Activated T-cell treated with anti-CD3 and anti-CD28 coated beads, Interleukin-2, amount 50 U/mL, for 4 hours (primary cell): ENCODE measurements around the gene TBX2. TPM values are rescaled to one million over a fixed set of nuclear protein-coding genes. Genes with fewer than 3 reads are reported as not detected.
A peak's percentile ranks its signal among the peaks of the same experiment; 100 is the strongest.

Experiments used
- ATAC-seq, 2 donors: fragments of 200-7000 bp; cut with Tn5 transposase; one replicate each; pipeline ENCODE4 v1.10.0; 2021
- DNase-seq: peaks from one replicate; pipeline ENCODE4 v3.0.0-alpha.2; 2020
- H3K27me3 Mint-ChIP-seq: one replicate; pipeline ENCODE4 v1.8.0; 2021; ENCODE audit warnings: low read depth, mixed read lengths
- H3K36me3 Mint-ChIP-seq: one replicate; pipeline ENCODE4 v1.8.0; 2022; ENCODE audit warnings: mixed read lengths; ENCODE audit not compliant: insufficient read depth
- H3K4me1 Mint-ChIP-seq: one replicate; pipeline ENCODE4 v1.8.0; 2021; ENCODE audit warnings: low read depth, mixed read lengths
- H3K4me3 Mint-ChIP-seq: one replicate; pipeline ENCODE4 v1.8.0; 2021; ENCODE audit warnings: mild to moderate bottlenecking, moderate library complexity, mixed read lengths
- H3K9me3 Mint-ChIP-seq: one replicate; pipeline ENCODE4 v1.8.0; 2021; ENCODE audit warnings: mixed read lengths
- total RNA-seq, 3 donors: library from RNA; stranded (reverse); gene quantifications; one replicate each; pipeline ENCODE4 v1.2.1, GENCODE V29; 2021

TBX2 gene
- total RNA-seq, 3 donors from 2014 or later: 0.05 to 0.16 (median 0.15) TPM

- no peaks in the 10 kb centered on the region for H3K36me3 Mint-ChIP-seq
- H3K27me3 Mint-ChIP-seq: peaks cover 26% of the 10 kb centered on the region
- DNase-seq: no peak
- H3K4me3 Mint-ChIP-seq: no peak overlapping the region
- no peaks in the 10 kb centered on the region for H3K9me3 Mint-ChIP-seq
- H3K4me1 Mint-ChIP-seq: peaks cover 3% of the 10 kb centered on the region
- no peak for ATAC-seq
Measured at GRCh38 chr17:61415374-61416210, 15.9 kb downstream of the TBX2 start.

GRCh38 chr17:61416211-61416539 is 16.5 kb downstream of the TBX2 start:
- Mint-ChIP-seq H3K4me1 (peaks cover 2% of the 10 kb centered on the region), H3K4me3 (no peak overlapping the region), H3K9me3 (no peaks in the 10 kb centered on the region), H3K27me3 (peaks cover 28% of the 10 kb centered on the region), H3K36me3 (no peaks in the 10 kb centered on the region)
- ATAC-seq: no peak
- no peak for DNase-seq

GRCh38 chr17:61416540-61417363 is 17.1 kb downstream of the TBX2 start:
- ATAC-seq (peak; percentile 26 to 47), DNase-seq (peak; percentile 47)
- no peaks in the 10 kb centered on the region for H3K9me3 Mint-ChIP-seq
- H3K4me3 Mint-ChIP-seq: no peak overlapping the region
- no peaks in the 10 kb centered on the region for H3K4me1 Mint-ChIP-seq
- H3K36me3 Mint-ChIP-seq: no peaks in the 10 kb centered on the region
- H3K27me3 Mint-ChIP-seq: peaks cover 29% of the 10 kb centered on the region

DNA sequence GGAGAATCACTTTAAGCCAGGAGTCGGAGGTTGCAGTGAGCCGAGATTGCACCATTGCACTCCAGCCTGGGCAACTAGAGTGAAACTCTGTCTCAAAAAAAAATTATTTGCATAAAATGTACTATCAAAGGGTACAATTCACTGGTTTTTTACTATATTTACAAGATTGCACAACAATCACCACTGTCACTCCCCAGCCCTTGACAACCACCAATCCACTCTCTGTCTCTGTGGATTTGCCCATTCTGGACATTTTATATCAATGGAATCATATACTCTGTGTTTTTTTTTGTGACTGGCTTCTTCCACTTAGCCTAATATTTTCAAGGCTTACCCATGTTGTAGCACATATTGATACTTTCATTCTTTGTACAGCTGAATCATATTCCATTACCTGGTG is 18.8 kb downstream of the TBX2 start:
- H3K27me3 Mint-ChIP-seq: peaks cover 39% of the 10 kb centered on the region
- H3K4me1 Mint-ChIP-seq: no peaks in the 10 kb centered on the region
- no peak overlapping the region for H3K4me3 Mint-ChIP-seq
- DNase-seq: no peak
- no peak for ATAC-seq
- no peaks in the 10 kb centered on the region for H3K36me3 Mint-ChIP-seq
- no peaks in the 10 kb centered on the region for H3K9me3 Mint-ChIP-seq

DNA sequence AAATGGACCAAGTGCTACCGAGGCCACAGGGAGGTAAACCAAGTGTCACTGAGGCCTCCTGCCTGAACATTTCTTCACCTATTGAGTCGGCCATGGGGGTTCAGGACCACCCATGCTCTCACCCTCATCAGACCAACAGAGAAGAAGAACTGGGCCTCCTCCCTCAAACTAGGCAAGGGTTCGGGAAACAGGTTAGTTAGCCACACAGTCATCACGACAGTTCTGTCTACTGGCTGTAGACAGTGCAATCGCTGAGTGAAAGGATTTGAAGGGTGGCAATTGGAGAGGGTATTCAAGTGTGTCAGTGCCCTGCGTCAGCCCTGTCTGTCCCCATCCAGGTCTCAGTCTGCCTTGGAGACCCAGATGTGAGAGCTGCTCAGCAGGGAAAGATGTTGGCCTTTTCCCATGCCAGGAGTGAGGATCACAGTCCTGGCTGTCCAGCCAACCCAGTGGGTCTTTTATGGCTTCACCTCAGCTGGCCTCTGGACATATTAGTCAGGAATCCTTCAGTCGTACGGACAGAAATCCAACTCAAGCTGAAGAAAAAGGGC is 19.9 kb downstream of the TBX2 start:
- ATAC-seq: no peak
- no peak for DNase-seq
- no peaks in the 10 kb centered on the region for H3K36me3 Mint-ChIP-seq
- H3K4me3 Mint-ChIP-seq: no peak overlapping the region
- no peaks in the 10 kb centered on the region for H3K4me1 Mint-ChIP-seq
- H3K9me3 Mint-ChIP-seq: no peaks in the 10 kb centered on the region
- H3K27me3 Mint-ChIP-seq: peaks cover 43% of the 10 kb centered on the region

DNA sequence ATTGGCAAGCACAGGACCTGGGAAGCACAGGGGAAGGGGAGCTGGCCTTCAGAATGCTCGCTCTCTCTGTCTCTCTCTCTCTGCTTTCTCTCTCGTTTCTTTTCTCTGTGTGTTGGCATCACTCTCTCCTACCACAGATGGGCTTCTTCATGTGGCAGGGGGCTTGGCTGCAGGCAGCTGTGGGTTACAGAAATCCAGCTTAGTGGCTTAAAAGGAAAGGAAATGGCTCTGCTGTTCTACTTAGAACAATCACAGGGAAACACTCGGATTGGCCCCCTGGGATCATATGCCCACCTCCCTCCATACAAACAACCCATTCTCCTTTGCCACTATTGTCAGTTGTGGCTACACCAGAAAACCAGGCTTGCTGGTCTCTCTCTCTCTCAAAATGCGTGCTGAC is 20.4 kb downstream of the TBX2 start:
- Mint-ChIP-seq H3K9me3 (no peaks in the 10 kb centered on the region), H3K4me1 (no peaks in the 10 kb centered on the region), H3K27me3 (peaks cover 45% of the 10 kb centered on the region), H3K4me3 (no peak overlapping the region), H3K36me3 (no peaks in the 10 kb centered on the region)
- ATAC-seq: no peak
- no peak for DNase-seq

GRCh38 chr17:61420745-61421398 is 21.2 kb downstream of the TBX2 start:
- ATAC-seq (no peak), DNase-seq (no peak)
- Mint-ChIP-seq H3K36me3 (no peaks in the 10 kb centered on the region), H3K27me3 (peaks cover 52% of the 10 kb centered on the region), H3K4me1 (no peaks in the 10 kb centered on the region), H3K9me3 (no peaks in the 10 kb centered on the region), H3K4me3 (no peak overlapping the region)

GRCh38 chr17:61421460-61421859 is 21.8 kb downstream of the TBX2 start:
- no peaks in the 10 kb centered on the region for H3K36me3 Mint-ChIP-seq
- no peak for DNase-seq
- no peaks in the 10 kb centered on the region for H3K4me1 Mint-ChIP-seq
- H3K4me3 Mint-ChIP-seq: no peak overlapping the region
- ATAC-seq: no peak
- peaks cover 52% of the 10 kb centered on the region for H3K27me3 Mint-ChIP-seq
- H3K9me3 Mint-ChIP-seq: no peaks in the 10 kb centered on the region

GRCh38 chr17:61422116-61422799 is 22.6 kb downstream of the TBX2 start:
- DNase-seq (no peak), ATAC-seq (no peak)
- peaks cover 48% of the 10 kb centered on the region for H3K27me3 Mint-ChIP-seq
- H3K4me3 Mint-ChIP-seq: no peak overlapping the region
- no peaks in the 10 kb centered on the region for H3K36me3 Mint-ChIP-seq
- H3K4me1 Mint-ChIP-seq: no peaks in the 10 kb centered on the region
- no peaks in the 10 kb centered on the region for H3K9me3 Mint-ChIP-seq

GRCh38 chr17:61422869-61423268 is 23.2 kb downstream of the TBX2 start:
- DNase-seq (no peak), ATAC-seq (no peak)
- Mint-ChIP-seq H3K27me3 (peaks cover 46% of the 10 kb centered on the region), H3K9me3 (no peaks in the 10 kb centered on the region), H3K4me3 (no peak overlapping the region), H3K36me3 (no peaks in the 10 kb centered on the region), H3K4me1 (no peaks in the 10 kb centered on the region)

GRCh38 chr17:61423967-61424649 is 24.5 kb downstream of the TBX2 start:
- peaks cover 41% of the 10 kb centered on the region for H3K27me3 Mint-ChIP-seq

GRCh38 chr17:61425682-61426481 is 26.2 kb downstream of the TBX2 start:
- ATAC-seq (no peak), DNase-seq (no peak)
- no peak overlapping the region for H3K4me3 Mint-ChIP-seq
- no peaks in the 10 kb centered on the region for H3K36me3 Mint-ChIP-seq
- peaks cover 31% of the 10 kb centered on the region for H3K27me3 Mint-ChIP-seq
- no peaks in the 10 kb centered on the region for H3K4me1 Mint-ChIP-seq
- no peaks in the 10 kb centered on the region for H3K9me3 Mint-ChIP-seq

More at GRCh38 chr17:61423967-61424649, 24.5 kb downstream of the TBX2 start:
- no peaks in the 10 kb centered on the region for H3K4me1 Mint-ChIP-seq
- no peak overlapping the region for H3K4me3 Mint-ChIP-seq
- DNase-seq (no peak), ATAC-seq (no peak)
- H3K36me3 Mint-ChIP-seq: no peaks in the 10 kb centered on the region
- H3K9me3 Mint-ChIP-seq: no peaks in the 10 kb centered on the region
